HFFc6 (cell line): ENCODE measurements around the gene SCN4A. TPM values are rescaled to one million over a fixed set of nuclear protein-coding genes. Genes with fewer than 3 reads are reported as not detected.

Experiments used
- DNase-seq: peaks from one replicate; pipeline ENCODE4 v3.0.0-alpha.2; 2018
- H3K27ac Mint-ChIP-seq: 2 replicates; pipeline ENCODE4 v1.8.0; 2020; ENCODE audit warnings: mild to moderate bottlenecking, mixed read lengths
- H3K27me3 Mint-ChIP-seq: 2 replicates; pipeline ENCODE4 v1.8.0; 2021; ENCODE audit warnings: mild to moderate bottlenecking, moderate library complexity, mixed read lengths; ENCODE audit not compliant: insufficient read depth
- H3K36me3 Mint-ChIP-seq: 2 replicates; pipeline ENCODE4 v1.8.0; 2021; ENCODE audit warnings: low read depth, mixed read lengths
- H3K4me1 Mint-ChIP-seq: 2 replicates; pipeline ENCODE4 v1.8.0; 2020; ENCODE audit warnings: low read depth, mixed read lengths
- H3K4me3 Mint-ChIP-seq: 2 replicates; pipeline ENCODE4 v1.8.0; 2020; ENCODE audit warnings: mild to moderate bottlenecking, moderate library complexity, mixed read lengths
- H3K9me3 Mint-ChIP-seq: 2 replicates; pipeline ENCODE4 v1.8.0; 2020; ENCODE audit warnings: mild to moderate bottlenecking, mixed read lengths
- total RNA-seq, 6 experiments: library from RNA; stranded (reverse); fragmentation: NEBNext Ultra II Directional; extraction: Animal tissue kit (Norgen Biotek cat#: 25700); gene quantifications; 2 replicates in 1 of 6; 3 replicates in 5 of 6; pipeline ENCODE4 v1.2.3, GENCODE V29; 2021
- TF ChIP-seq, protein P1 (sequence below): fragments of 200-600 bp; sonication (generic); IDR thresholded peaks from 2 replicates; pipeline ENCODE4 v1.5.0; 2021; ENCODE audit warnings: antibody characterized with exemption, mild to moderate bottlenecking

Gene SCN4A
- total RNA-seq, 6 experiments from 2014 or later: not detected

DNA sequence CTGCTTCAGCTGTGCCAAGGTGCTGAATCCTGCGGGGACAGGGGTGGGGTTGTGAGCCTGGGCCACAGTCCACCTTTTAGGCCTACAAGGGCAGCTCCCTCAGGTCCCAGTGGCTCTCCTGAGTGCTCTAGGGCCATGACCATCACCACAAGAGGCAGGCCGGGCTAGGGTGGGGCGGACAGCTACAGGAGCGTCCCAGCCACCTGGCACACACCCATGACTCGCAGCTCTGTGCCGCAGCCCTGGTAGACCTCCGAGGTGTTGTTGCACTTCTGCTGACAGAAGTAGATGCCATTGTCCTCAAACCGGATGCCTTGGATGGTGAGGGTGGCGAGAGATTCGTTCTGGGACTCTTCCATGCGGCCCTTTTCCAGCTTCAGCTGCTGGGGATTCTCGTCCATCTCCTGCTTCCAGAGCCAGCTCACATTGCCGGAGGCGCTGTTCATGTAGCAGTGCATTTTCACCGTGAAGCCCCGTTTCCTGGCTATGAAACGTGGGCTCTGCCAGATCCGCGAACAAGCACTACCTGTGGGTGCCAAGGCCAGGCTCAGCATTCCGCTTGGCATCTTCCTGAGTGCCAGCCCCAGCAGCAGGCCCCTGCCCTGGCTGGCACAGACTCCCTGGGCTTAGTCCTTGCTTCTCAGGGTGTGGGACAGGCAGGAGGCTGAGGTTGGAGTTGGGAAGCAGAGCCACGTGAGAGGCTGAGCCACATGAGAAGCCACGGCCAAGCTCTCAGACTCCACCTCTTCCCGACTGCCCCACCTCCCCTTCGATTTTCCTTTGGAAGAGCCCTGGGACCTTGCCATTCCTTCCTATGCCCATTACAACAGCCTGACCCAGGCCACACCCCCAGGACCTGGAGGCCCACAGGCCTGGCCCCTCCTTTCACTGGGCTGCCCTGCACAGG is 42.6 kb downstream of the SCN4A start:
- peaks cover 13% of the 10 kb centered on the region for H3K27me3 Mint-ChIP-seq
- no peaks in the 10 kb centered on the region for H3K4me1 Mint-ChIP-seq
- TF ChIP-seq, protein P1, sequence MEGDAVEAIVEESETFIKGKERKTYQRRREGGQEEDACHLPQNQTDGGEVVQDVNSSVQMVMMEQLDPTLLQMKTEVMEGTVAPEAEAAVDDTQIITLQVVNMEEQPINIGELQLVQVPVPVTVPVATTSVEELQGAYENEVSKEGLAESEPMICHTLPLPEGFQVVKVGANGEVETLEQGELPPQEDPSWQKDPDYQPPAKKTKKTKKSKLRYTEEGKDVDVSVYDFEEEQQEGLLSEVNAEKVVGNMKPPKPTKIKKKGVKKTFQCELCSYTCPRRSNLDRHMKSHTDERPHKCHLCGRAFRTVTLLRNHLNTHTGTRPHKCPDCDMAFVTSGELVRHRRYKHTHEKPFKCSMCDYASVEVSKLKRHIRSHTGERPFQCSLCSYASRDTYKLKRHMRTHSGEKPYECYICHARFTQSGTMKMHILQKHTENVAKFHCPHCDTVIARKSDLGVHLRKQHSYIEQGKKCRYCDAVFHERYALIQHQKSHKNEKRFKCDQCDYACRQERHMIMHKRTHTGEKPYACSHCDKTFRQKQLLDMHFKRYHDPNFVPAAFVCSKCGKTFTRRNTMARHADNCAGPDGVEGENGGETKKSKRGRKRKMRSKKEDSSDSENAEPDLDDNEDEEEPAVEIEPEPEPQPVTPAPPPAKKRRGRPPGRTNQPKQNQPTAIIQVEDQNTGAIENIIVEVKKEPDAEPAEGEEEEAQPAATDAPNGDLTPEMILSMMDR: no peak
- no peak overlapping the region for H3K4me3 Mint-ChIP-seq
- no peaks in the 10 kb centered on the region for H3K36me3 Mint-ChIP-seq
- H3K9me3 Mint-ChIP-seq: no peaks in the 10 kb centered on the region
- no peak for DNase-seq
- H3K27ac Mint-ChIP-seq: no peak overlapping the region

DNA sequence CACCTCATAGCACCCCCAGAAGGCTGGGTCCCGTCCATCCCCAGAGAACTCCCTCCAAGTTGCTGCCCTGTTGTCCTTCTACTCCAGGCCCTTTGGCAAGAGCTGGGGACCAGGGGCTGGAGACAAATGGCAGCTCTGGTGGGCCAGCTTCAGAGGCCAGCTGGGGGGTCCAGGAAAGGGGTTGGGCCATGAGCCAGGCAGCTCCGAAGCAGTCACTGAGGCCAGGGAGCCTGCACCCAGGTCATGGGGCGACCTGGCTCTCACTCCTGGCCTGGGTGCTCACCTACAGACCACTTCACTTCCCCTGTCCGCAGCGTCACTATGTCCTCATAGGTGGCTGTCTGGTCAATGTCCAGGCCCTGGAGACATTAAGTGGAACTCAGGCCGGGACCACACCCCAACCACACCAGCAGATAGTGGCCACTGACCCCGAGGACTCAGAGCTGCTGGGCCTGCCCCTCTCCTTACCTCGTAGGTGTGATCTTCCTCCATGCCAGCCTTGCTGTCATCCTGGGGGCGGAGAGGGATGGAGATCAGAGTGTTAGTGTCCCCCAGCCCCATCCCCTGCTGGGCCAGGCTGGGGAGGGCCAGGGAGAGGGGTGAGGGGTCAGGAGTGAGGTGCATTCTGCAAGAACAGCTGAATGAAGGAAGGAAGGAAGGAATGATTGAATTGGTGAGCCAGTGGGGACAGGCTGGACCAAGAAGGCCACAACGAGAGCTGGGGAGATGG is 43.6 kb downstream of the SCN4A start:
- H3K9me3 Mint-ChIP-seq: no peaks in the 10 kb centered on the region
- TF ChIP-seq, protein P1: no peak
- H3K36me3 Mint-ChIP-seq: no peaks in the 10 kb centered on the region
- H3K4me3 Mint-ChIP-seq: no peak overlapping the region
- no peaks in the 10 kb centered on the region for H3K4me1 Mint-ChIP-seq
- DNase-seq: no peak
- H3K27ac Mint-ChIP-seq: no peak overlapping the region
- H3K27me3 Mint-ChIP-seq: peaks cover 12% of the 10 kb centered on the region

DNA sequence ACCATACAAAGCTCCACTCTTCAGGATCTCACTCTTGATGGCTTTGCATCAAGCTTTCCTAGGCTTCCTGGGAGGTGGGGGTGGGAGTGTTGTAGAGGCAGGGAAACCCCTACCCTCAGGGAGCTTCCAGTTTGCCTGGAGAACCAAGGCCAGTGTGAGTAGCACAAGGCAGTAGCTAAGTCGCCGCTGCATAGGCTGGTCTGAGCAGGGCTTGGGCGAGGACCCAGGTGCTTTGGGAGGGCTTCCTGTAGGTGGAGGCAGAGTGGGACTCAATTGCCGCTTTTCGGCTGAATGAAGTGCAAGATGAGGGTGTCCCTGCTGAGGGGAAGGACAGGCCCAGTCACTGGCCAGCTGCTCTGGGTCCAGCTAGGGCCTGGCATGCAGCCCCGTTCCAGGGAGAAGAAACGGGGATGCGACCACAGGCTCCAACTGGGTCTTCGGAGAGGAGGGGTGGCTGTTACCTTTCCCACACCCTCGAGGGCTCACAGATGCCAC is 44.5 kb downstream of the SCN4A start:
- H3K27me3 Mint-ChIP-seq: peaks cover 4% of the 10 kb centered on the region
- H3K4me1 Mint-ChIP-seq: no peaks in the 10 kb centered on the region
- H3K9me3 Mint-ChIP-seq: no peaks in the 10 kb centered on the region

DNA sequence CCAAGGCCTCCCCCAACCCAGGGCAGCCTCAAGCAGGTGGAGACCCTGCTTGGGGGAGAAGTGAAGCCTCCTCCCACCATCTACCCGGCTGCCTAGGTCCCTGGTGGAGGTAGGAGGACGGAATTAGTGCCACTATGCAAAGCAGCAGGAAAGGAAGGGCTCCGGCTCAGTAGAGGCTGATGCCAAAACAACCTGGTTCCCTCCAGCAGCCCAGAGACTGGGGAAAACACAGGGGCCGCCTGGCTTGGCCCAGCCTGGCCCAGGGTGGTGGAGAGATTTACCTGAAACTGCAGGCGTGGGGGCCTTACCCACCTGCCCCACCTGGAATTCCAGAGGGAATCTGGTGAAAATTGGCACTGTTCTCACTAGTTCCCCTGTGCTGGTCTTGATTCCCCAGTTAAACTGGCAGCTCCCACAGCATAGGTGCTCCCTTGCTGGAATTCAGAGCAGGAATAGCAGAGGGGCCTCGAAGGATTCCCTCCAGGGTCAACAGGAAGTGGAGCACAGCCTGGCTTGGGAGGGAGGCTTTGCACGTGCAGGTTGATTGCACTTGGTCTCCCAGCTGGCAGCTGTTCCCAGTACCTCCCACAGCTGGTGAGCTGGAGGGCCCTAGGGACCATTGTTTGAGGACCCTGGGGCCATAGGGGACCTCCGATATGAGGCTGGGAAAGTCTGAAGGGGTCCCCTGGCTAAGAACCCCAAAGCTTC is 45.1 kb downstream of the SCN4A start:
- Mint-ChIP-seq H3K27me3 (peaks cover 6% of the 10 kb centered on the region), H3K4me1 (no peaks in the 10 kb centered on the region), H3K27ac (no peak overlapping the region), H3K36me3 (no peaks in the 10 kb centered on the region), H3K4me3 (no peak overlapping the region), H3K9me3 (no peaks in the 10 kb centered on the region)
- DNase-seq: no peak
- TF ChIP-seq, protein P1: no peak

More for the DNA sequence above, 44.5 kb downstream of the SCN4A start:
- TF ChIP-seq, protein P1: no peak
- no peak for DNase-seq
- no peak overlapping the region for H3K27ac Mint-ChIP-seq
- H3K36me3 Mint-ChIP-seq: no peaks in the 10 kb centered on the region
- H3K4me3 Mint-ChIP-seq: no peak overlapping the region

DNA sequence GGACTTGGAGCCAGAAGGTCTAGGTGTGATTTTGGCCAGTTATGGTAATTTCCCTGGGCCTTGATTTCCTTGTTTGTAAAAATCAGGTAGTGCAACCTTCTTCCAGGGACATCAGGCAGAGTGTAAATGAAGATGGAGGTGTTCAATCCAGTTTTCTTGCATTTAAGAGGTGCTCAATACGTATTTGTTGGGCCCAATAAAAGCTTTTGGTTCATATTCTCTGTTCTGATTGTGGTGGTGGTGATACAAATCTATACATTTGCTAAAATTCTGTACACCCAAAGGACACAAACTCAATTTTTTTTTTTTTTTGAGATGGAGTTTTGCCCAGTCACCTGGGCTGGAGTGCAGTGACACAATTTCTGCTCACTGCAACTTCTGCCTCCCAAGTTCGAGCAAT is 46.6 kb downstream of the SCN4A start:
- no peak overlapping the region for H3K27ac Mint-ChIP-seq
- H3K27me3 Mint-ChIP-seq: peaks cover 6% of the 10 kb centered on the region
- no peak for DNase-seq
- H3K4me1 Mint-ChIP-seq: no peaks in the 10 kb centered on the region
- H3K4me3 Mint-ChIP-seq: no peak overlapping the region
- no peaks in the 10 kb centered on the region for H3K9me3 Mint-ChIP-seq
- TF ChIP-seq, protein P1: no peak
- H3K36me3 Mint-ChIP-seq: no peaks in the 10 kb centered on the region
